ENCODE data around the gene FGR. TPM values are rescaled to one million over a fixed set of nuclear protein-coding genes. Genes with fewer than 3 reads are reported as not detected.

The FGR gene
- total RNA-seq, 1 donor from 2014 or later = 1.7 TPM

Small RNAs within 50 kb of the gene (small RNA-seq; reads per million reads assigned to genes)
- gene AL031729.1 (ENCODE audit: low replicate concordance) (not detected), gene RNU6-949P (ENCODE audit: low replicate concordance) (not detected)

Other genes with a start within 250 kb of the FGR start
- 0.25 TPM for gene GPR3, start 242.6 kb downstream of the FGR start, total RNA-seq
- gene WASF2, start 145.0 kb downstream of the FGR start, total RNA-seq = 10.1 TPM
- 16.5 TPM for gene AHDC1, start 31.0 kb downstream of the FGR start, total RNA-seq
- gene IFI6, start 37.0 kb upstream of the FGR start, total RNA-seq = 27.5 TPM
- 7.9 TPM for gene FAM76A, start 90.8 kb upstream of the FGR start, total RNA-seq
- gene STX12, start 138.0 kb upstream of the FGR start, total RNA-seq = 120 TPM
- gene PPP1R8, start 195.6 kb upstream of the FGR start, total RNA-seq = 38.8 TPM
- 3.7 TPM for gene THEMIS2, start 237.4 kb upstream of the FGR start, total RNA-seq

Data from temporal lobe (tissue), 2 donors.